ENCODE results near the gene SCN1B.

SCN1B gene

DNA sequence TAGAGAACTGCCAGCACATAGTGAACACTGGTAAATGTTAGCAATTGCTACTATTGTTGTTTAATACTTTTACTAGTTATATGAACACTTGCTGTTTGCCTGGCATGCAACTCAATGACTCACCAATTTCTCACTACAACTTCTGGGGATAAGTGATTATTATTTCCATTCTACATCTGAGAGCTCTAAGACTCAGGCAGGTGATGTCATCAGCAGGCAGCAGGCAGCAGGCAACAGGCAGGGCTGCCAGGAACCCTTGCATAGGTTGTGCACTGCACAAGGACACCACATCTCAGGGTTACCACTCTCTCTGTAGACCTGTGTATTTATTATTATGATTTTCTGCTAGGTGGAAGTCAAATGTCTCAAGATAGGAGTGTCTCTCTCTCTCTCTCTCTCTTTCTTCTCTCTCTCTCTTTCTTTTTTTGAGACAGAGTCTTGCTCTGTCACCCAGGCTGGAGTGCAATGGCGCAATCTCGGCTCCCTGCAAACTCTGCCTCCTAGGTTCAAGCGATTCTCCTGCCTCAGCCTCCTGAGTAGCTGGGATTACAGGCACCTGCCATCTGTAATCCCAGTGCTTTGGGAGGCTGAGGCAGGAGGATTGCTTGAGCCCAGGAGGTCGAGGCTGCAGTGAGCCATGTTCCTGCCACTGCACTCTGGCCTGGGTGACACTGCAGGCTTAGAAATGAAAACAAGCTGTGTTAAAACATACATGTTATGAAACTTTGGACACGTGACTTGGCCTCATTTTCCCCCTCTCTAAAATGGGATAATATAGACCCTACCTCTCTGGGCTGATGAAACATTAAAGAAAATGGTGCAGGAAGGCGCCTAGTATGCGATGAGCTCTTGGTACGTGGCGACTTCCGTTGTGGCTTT lies 33.9 kb downstream of the SCN1B start (continued):
- no peak for TF ChIP-seq ZNF266 (tag by site-specific recombination; IDR thresholded peaks at IDR 0.05; ENCODE audit: low read depth)
- TF ChIP-seq ZNF146 (tag by site-specific recombination; IDR thresholded peaks at IDR 0.05), result no peak
- TF ChIP-seq ZNF37A (tag by site-specific recombination; IDR thresholded peaks at IDR 0.05), result no peak
- no peak for TF ChIP-seq ZNF707 (tag by site-specific recombination; IDR thresholded peaks at IDR 0.05)
- no peak for TF ChIP-seq ZFP41 (tag by site-specific recombination; IDR thresholded peaks at IDR 0.05; ENCODE audit: borderline replicate concordance)
- no peak for TF ChIP-seq PRDM6 (tag by site-specific recombination; IDR thresholded peaks at IDR 0.05)
- no peak for TF ChIP-seq ZNF202 (tag by site-specific recombination; IDR thresholded peaks at IDR 0.05; ENCODE audit: borderline replicate concordance)
- no peak for TF ChIP-seq ZNF341 (tag by site-specific recombination; IDR thresholded peaks at IDR 0.05; ENCODE audit: low read depth)
- TF ChIP-seq KLF8 (tag by site-specific recombination; IDR thresholded peaks at IDR 0.05), result peak; percentile 61; the same call in 1 of the 2 replicates
- TF ChIP-seq, protein P1, sequence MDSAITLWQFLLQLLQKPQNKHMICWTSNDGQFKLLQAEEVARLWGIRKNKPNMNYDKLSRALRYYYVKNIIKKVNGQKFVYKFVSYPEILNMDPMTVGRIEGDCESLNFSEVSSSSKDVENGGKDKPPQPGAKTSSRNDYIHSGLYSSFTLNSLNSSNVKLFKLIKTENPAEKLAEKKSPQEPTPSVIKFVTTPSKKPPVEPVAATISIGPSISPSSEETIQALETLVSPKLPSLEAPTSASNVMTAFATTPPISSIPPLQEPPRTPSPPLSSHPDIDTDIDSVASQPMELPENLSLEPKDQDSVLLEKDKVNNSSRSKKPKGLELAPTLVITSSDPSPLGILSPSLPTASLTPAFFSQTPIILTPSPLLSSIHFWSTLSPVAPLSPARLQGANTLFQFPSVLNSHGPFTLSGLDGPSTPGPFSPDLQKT (IDR thresholded peaks at IDR 0.05; ENCODE audit: borderline replicate concordance, low read depth, low read length), result no peak
- no peak for TF ChIP-seq ZNF138 (tag by site-specific recombination; IDR thresholded peaks at IDR 0.05; ENCODE audit: borderline replicate concordance)
- TF ChIP-seq ZNF23 (tag by site-specific recombination; IDR thresholded peaks at IDR 0.05; ENCODE audit: borderline replicate concordance), result no peak
- TF ChIP-seq ZNF521 (tag by site-specific recombination; IDR thresholded peaks at IDR 0.05), result no peak
- TF ChIP-seq RBAK (tag by site-specific recombination; IDR thresholded peaks at IDR 0.05), result no peak
- TF ChIP-seq ZNF302 (tag by site-specific recombination; IDR thresholded peaks at IDR 0.05; ENCODE audit: low read depth), result no peak
- 0 out of 2 replicates have a peak, but pooled peaks have one; percentile 6 for TF ChIP-seq ZNF623 (tag by site-specific recombination; IDR thresholded peaks at IDR 0.05)
- no peak for TF ChIP-seq ZNF560 (tag by site-specific recombination; IDR thresholded peaks at IDR 0.05; ENCODE audit: borderline replicate concordance)
- TF ChIP-seq ZNF280D (tag by site-specific recombination; IDR thresholded peaks at IDR 0.05), result peak; percentile 99
- no peak for TF ChIP-seq ZNF529 (tag by site-specific recombination; IDR thresholded peaks at IDR 0.05; ENCODE audit: insufficient replicate concordance)
- TF ChIP-seq, protein P2, sequence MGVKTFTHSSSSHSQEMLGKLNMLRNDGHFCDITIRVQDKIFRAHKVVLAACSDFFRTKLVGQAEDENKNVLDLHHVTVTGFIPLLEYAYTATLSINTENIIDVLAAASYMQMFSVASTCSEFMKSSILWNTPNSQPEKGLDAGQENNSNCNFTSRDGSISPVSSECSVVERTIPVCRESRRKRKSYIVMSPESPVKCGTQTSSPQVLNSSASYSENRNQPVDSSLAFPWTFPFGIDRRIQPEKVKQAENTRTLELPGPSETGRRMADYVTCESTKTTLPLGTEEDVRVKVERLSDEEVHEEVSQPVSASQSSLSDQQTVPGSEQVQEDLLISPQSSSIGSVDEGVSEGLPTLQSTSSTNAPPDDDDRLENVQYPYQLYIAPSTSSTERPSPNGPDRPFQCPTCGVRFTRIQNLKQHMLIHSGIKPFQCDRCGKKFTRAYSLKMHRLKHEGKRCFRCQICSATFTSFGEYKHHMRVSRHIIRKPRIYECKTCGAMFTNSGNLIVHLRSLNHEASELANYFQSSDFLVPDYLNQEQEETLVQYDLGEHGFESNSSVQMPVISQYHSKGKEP (tag by site-specific recombination; IDR thresholded peaks at IDR 0.05), result no peak
- no peak for TF ChIP-seq ZNF16 (tag by site-specific recombination; IDR thresholded peaks at IDR 0.05; ENCODE audit: low read depth)
- TF ChIP-seq ZNF792 (tag by site-specific recombination; IDR thresholded peaks at IDR 0.05), result no peak
- peak; percentile 97 for TF ChIP-seq ZNF660 (tag by site-specific recombination; IDR thresholded peaks at IDR 0.05)
- TF ChIP-seq ZNF654 (tag by site-specific recombination; IDR thresholded peaks at IDR 0.05; ENCODE audit: low read depth), result no peak
- no peak for TF ChIP-seq ZNF214 (tag by site-specific recombination; IDR thresholded peaks at IDR 0.05; ENCODE audit: borderline replicate concordance)
- no peak for TF ChIP-seq ZNF311 (tag by site-specific recombination; IDR thresholded peaks at IDR 0.05; ENCODE audit: borderline replicate concordance)
- TF ChIP-seq ZNF175 (tag by site-specific recombination; IDR thresholded peaks at IDR 0.05), result no peak
- peak; percentile 100 for TF ChIP-seq SCRT2 (tag by site-specific recombination; IDR thresholded peaks at IDR 0.05)
- TF ChIP-seq, protein P3, sequence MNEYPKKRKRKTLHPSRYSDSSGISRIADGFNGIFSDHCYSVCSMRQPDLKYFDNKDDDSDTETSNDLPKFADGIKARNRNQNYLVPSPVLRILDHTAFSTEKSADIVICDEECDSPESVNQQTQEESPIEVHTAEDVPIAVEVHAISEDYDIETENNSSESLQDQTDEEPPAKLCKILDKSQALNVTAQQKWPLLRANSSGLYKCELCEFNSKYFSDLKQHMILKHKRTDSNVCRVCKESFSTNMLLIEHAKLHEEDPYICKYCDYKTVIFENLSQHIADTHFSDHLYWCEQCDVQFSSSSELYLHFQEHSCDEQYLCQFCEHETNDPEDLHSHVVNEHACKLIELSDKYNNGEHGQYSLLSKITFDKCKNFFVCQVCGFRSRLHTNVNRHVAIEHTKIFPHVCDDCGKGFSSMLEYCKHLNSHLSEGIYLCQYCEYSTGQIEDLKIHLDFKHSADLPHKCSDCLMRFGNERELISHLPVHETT (tag by site-specific recombination; IDR thresholded peaks at IDR 0.05), result peak; percentile 57; the same call in 1 of the 2 replicates
- no peak for TF ChIP-seq KLF1 (tag by site-specific recombination; IDR thresholded peaks at IDR 0.05)
- TF ChIP-seq TRIM28 (IDR thresholded peaks at IDR 0.05; ENCODE audit: borderline replicate concordance, low read length), result no peak
- no peak for TF ChIP-seq ZFHX2 (tag by site-specific recombination; conservative IDR thresholded peaks at IDR 0.05)

Measured in HEK293 (cell line).